GM10248 (cell line): Measurements from ENCODE around the gene BLOC1S2.
"Not testable (repeated sequence)": the region's sequence is repeated elsewhere in the genome, so short reads cannot be mapped to it uniquely, and the experiment has no call there.

Source experiments
- CTCF ChIA-PET: fragments of 300-600 bp; sonication (Branson Sonifier 250); formaldehyde crosslinking; extraction: SDS; loops from one replicate; lab custom pipeline; 2021; ENCODE audit warnings: antibody characterized with exemption; lab: Yijun Ruan, JAX
- POLR2A ChIA-PET: fragments of 350-650 bp; sonication (Branson Sonifier 250); formaldehyde crosslinking; extraction: SDS; loops from one replicate; lab custom pipeline; 2020; ENCODE audit warnings: antibody characterized with exemption; lab: Yijun Ruan, JAX
- DNase-seq: peaks from one replicate; pipeline ENCODE4 v3.0.0; 2012; ENCODE audit errors: extremely low spot score
- TF ChIP-seq, protein P1 (sequence below): IDR thresholded peaks from 2 replicates; pipeline ENCODE4 v1.5.1; 2012; ENCODE audit warnings: mild to moderate bottlenecking, low read depth; ENCODE audit errors: extremely low read depth, missing control alignments, control extremely low read depth

The BLOC1S2 gene

DNA sequence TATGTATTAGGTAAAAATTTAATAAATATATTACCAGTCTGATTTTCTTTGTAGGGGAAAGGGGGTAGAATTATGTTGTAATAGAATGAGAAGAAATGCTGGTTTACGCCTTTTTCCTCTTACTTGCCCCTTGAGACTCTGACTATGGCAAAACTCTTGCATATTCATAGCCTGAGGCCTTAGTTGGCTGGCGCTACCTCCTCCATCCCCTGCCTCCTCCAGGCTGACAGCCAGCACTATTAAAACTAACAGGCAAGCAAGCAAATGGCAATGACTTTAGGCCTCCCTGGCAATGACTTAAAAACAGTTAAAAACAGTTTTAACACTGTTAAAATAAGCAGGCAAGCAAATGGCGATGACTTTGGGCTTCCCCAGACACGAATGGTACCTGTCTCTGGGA lies 29.1 kb upstream of the BLOC1S2 start:
- ChIA-PET CTCF (interaction anchor here (2.0 kb wide), 1 partner anchor 15 kb away, joined by 6 read pairs; the partner anchor contains the start of gene PKD2L1), POLR2A (no interaction called here)
- no peak for DNase-seq
- TF ChIP-seq, protein P1, sequence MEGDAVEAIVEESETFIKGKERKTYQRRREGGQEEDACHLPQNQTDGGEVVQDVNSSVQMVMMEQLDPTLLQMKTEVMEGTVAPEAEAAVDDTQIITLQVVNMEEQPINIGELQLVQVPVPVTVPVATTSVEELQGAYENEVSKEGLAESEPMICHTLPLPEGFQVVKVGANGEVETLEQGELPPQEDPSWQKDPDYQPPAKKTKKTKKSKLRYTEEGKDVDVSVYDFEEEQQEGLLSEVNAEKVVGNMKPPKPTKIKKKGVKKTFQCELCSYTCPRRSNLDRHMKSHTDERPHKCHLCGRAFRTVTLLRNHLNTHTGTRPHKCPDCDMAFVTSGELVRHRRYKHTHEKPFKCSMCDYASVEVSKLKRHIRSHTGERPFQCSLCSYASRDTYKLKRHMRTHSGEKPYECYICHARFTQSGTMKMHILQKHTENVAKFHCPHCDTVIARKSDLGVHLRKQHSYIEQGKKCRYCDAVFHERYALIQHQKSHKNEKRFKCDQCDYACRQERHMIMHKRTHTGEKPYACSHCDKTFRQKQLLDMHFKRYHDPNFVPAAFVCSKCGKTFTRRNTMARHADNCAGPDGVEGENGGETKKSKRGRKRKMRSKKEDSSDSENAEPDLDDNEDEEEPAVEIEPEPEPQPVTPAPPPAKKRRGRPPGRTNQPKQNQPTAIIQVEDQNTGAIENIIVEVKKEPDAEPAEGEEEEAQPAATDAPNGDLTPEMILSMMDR, result no peak

DNA sequence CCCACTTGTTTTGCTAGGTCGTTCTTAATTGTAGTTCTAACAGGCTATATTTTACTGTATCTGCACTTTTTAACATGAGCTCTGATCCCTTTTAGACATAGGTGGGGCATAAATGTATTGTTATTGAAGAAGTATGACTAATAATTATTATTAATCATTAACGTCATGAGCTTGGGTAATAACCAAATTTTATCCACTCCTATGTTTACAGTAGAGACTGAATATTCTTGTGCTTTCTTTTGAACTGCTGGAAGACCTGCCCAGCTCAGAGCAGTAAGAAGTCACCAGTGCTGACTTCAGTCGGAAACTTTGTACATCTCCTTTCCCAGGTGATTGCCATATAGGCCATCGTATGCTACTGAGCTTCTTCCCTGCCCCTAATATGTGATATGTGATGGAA lies 24.8 kb upstream of the BLOC1S2 start:
- TF ChIP-seq, protein P1, result no peak
- POLR2A ChIA-PET, result no interaction called here
- CTCF ChIA-PET, result interaction anchor here (1.1 to 1.4 kb wide), 4 partner anchors 9 to 28 kb away, joined by 3 to 4 read pairs (median 3); no protein-coding TSS in a partner anchor
- no peak for DNase-seq

DNA sequence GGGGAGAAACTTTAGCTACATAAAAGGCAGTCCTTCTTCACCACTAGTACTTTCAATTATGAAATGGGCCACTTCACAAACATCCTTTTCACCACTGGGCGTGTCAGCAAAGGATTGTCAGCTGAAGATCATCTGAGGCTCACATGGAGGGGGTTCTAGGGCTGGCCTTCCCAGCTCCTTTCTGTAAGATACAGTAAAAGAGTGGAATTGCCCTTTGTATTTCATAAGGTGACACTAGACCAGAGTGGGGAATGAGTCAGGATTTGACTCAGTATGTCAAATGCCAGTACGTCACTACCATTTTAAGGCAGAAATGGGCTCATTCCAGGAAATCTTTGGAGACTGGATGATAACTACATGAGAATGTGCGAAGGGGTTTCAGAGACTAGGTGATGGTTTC lies 21.2 kb upstream of the BLOC1S2 start:
- no peak for DNase-seq
- ChIA-PET CTCF (no interaction called here), POLR2A (no interaction called here)
- TF ChIP-seq, protein P1, result no peak

DNA sequence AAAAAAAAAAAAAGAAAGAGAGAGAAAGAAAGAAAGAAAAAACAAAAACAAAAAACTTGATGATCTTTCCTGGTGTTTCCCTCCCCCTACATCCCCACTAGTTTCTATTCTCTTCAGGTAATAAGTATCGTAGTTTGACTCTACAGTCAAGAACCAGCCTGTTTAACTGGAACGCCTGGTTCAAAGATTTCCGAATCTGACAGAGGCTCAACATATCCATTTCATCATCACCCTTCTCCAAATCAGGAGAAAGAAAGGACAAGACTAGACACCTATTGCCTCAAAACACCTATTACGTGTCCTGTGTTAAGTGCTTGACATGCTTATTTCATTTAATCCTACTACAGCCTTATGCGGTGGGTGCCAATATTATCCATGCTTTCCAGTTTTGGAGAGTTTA lies 20.4 kb upstream of the BLOC1S2 start:
- CTCF ChIA-PET, result no interaction called here
- TF ChIP-seq, protein P1, result no peak
- POLR2A ChIA-PET, result no interaction called here
- DNase-seq, result no peak

DNA sequence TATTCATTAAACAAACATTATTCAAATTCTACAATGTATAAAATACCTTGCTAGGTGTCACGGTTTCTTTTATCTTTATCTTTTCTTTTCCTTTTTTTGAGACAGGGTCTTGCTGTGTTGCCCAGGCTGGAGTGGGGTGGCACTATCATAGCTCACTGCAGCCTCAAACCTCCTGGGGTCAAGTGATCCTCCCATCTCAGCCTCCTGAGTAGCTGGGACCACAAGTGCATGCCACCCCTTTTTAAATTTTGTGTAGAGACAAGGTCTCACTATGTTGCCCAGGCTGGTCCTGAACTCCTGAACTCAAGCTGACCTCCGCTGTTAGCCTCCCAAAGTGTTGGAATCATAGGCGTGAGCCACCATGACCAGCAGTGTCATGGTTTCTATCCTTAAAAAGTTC lies 17.9 kb upstream of the BLOC1S2 start:
- no peak for DNase-seq
- TF ChIP-seq, protein P1, result no peak
- CTCF ChIA-PET, result interaction anchor here (1.0 to 2.1 kb wide), 6 partner anchors 9 to 214 kb away, joined by 3 to 7 read pairs (median 4); no protein-coding TSS in a partner anchor
- POLR2A ChIA-PET, result interaction anchor here (0.6 kb wide), 1 partner anchor 28 kb away, joined by 4 read pairs; no protein-coding TSS in a partner anchor

DNA sequence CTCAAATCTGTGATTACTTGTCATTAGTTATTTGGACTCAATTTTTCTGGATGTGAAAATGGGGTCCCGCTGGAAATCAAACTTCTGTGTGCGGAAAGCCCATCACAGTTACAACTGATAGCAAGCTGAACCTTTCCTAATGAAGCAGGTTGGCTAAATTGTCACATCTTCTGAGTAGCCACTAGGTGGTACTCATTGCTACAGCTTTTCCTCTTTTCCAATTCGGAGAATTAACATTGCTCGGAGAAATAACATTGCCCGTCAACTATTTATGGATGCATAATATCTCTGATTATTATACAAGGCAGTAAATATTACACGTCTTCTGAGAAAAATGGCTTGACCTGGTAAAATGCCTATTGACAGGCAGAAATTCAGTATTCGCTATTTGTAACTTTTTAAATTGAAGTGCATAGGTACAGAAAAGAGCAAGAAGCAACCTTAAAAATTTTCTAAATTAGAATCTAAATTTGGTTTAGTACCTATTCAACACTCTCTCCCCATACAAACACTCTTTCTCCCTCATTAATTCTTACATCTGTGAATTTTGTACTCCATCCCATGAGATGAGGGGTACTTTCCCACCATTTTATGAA lies 17.3 kb upstream of the BLOC1S2 start:
- POLR2A ChIA-PET, result no interaction called here
- CTCF ChIA-PET, result interaction anchor here (0.7 to 2.1 kb wide), 5 partner anchors 9 to 215 kb away, joined by 3 to 7 read pairs (median 4); no protein-coding TSS in a partner anchor
- DNase-seq, result peak; percentile 60
- TF ChIP-seq, protein P1, result peak; percentile 55

DNA sequence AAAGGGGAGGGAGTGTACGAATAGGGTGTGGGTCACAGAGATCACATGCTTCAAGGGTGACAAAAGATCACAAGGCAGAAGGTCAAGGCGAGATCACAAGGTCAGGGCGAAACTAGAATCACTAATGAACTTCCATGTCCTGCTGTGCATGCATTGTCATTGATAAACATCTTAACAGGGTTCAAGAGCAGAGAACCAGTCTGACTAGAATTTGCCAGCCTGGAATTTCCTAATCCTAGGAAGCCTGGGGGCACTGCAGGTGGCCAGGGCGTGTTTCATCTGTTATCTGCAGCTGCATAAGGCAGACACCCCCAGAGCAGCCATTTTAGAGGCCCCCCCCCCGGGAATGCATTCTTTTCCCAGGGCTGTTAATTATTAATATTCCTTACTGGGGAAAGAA lies 14.6 kb upstream of the BLOC1S2 start:
- CTCF ChIA-PET, POLR2A ChIA-PET, DNase-seq: not testable (repeated sequence)
